GM19238 (cell line): ENCODE measurements around the gene CYP2A13.
"Not testable (repeated sequence)": the region's sequence is repeated elsewhere in the genome, so short reads cannot be mapped to it uniquely, and the experiment has no call there.

ENCODE experiments used
- DNase-seq: peaks from one replicate; pipeline ENCODE4 v3.0.0; 2011; ENCODE audit warnings: low spot score; ENCODE audit not compliant: insufficient read length

The CYP2A13 gene, protein sequence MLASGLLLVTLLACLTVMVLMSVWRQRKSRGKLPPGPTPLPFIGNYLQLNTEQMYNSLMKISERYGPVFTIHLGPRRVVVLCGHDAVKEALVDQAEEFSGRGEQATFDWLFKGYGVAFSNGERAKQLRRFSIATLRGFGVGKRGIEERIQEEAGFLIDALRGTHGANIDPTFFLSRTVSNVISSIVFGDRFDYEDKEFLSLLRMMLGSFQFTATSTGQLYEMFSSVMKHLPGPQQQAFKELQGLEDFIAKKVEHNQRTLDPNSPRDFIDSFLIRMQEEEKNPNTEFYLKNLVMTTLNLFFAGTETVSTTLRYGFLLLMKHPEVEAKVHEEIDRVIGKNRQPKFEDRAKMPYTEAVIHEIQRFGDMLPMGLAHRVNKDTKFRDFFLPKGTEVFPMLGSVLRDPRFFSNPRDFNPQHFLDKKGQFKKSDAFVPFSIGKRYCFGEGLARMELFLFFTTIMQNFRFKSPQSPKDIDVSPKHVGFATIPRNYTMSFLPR

DNA sequence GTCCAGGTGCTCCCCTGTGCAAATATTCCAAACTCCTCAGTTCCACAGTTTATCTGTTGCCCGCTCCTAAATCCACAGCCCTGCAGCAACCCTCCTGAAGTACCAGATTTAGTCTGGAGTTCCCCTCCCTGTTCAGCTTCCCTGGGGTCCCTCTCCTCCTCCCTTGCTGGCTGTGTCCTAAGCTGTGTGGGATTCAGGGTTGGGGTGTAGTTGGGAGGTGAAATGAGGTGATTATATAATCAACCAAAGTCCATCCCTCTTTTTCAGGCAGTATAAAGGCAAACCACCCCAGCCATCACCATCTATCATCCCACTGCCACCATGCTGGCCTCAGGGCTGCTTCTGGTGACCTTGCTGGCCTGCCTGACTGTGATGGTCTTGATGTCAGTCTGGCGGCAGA is at the start of gene CYP2A13:
CYP2A13 (plus strand) TSS at position 301 of the 400 bp plus-strand sequence; CDS start at position 322, 21 bp downstream.
- no peak for DNase-seq

DNA sequence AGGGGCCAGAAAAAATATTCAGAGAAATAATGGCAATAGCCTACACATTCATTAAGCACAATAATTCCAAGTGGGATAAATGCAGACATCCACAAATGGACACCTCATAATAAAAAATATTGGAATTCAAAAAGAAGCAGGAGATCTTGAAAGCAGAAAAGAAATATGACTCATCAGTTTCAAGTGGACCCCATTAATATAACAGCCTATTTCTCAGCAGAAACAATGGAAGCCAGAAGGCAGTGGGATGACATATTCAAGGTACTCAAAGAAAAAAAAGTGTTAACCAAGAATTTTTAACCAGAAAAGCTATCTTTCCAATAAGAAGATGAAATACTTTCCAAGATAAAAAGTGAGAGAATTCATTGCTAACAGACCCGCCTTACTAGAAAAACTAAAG is 48.4 kb upstream of the CYP2A13 start:
- no peak for DNase-seq

DNA sequence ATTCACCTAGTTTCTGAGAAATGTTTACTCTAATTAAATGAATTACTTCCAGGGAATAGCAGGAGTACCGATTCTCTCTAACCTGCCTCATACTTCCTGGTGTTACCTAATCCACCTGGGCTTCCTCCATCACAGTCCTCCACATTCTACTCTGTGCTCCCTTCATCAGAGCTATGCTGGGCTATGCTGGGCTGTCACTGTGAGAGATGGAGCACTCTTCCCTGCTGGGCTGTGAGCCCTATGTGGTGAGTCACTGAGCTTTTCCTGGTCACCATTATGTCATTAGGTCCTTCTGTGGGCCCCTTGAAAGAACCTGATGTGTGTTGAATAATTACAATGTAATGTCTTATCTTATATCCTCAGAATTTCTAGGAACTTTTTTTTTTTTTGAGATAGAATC is 43.2 kb upstream of the CYP2A13 start:
- not testable (repeated sequence) for DNase-seq

DNA sequence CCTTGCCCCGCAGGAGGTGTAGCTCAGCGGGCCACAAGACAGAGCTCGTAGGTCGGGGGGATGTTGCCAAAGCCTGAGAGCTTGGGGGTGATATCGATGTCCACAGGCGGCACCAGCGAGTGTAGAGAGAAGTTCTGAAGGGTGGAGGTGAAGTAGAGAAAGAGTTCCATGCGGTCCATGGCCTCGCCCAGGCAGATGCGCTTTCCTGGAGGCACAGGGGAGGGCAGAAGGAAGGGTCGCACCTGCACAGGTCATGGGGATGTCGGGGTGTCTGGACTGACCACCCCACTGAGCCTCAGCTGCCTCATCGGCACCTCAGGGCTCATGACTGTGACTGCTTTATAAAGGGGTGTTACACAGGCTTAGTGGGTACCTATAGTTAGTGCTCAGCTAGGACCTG is 37.8 kb upstream of the CYP2A13 start:
- no peak for DNase-seq

DNA sequence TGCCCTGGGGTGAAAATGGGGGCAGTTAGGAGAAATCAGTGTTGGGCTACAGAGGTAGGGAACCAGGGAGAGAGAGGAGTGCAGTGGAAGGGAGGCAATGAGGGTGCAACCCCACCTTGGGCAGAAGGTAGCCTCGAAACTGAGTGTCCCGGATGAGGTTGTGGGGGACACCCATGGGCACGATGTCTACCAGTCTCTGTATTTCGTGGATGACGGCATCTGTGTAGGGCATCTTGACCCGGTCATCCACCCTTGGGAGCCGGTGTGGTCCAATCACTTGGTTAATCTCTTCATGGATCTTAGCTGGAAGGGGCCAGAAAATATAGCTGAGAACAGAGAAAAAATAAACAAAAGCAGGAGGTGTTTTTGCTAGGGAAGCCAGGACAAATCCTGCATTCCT is 36.1 kb upstream of the CYP2A13 start:
- not testable (repeated sequence) for DNase-seq

DNA sequence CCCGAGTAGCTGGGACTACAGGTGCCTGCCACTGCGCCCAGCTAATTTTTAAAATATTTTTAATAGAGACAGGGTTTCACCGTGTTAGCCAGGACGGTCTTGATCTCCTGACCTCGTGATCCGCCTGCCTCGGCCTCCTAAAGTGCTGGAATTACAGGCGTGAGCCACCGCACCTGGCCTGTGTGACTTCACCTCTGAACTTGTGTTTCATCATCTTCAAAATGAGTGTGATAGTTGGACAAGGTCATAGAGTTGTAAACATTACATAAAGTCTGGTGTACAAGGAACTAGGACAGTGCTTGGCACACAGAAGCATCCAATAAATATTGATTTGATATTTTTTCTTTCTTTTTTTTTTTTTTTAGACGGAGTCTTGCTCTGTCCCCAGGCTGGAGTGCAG is 34.9 kb upstream of the CYP2A13 start:
- DNase-seq: not testable (repeated sequence)

DNA sequence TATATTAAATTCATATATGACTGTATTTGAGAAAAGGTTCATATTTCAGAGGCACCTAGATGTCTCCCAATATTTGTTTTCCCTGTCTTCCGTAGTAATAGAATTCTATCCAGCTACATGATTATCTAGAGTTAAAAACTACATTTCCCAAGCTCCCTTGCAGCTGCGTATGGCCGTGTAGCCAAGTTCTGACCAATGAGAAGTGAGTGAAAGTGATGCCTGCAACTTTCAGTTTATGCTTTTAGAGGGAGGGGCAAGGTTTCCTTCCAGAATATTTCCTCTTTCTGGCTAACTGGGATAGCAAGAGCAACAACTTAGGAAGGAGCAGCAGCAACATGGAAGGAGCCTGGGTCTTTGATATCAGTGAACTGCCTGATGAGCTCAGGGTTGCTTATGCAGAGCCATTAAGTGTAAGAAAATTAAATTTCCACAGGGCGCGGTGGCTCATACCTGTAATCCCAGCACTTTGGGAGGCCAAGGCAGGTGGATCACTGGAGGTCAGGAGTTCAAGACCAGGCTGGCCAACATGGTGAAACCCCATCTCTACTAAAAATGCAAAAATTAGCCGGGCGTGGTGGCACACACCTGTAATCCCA is 23.2 kb upstream of the CYP2A13 start:
- peak; percentile 7 for DNase-seq

DNA sequence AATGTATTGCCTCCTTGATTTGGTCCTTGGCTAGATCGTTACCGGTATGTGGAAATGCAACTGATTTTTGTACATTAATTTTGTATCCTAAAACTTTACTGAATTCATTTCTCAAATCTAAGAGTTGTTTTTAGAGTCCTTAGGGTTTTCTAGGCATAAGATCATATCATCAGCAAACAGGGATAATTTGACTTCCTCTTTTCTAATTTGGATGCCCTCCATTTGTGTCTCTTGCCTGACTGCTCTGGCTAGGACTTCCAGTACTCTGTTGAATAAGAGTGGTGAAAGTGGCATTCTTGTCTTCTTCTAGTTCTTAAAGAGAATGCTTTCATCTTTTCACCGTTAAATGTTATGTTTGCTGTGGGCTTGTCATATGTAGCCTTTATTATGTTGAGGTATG is 12.0 kb upstream of the CYP2A13 start:
- DNase-seq: no peak

DNA sequence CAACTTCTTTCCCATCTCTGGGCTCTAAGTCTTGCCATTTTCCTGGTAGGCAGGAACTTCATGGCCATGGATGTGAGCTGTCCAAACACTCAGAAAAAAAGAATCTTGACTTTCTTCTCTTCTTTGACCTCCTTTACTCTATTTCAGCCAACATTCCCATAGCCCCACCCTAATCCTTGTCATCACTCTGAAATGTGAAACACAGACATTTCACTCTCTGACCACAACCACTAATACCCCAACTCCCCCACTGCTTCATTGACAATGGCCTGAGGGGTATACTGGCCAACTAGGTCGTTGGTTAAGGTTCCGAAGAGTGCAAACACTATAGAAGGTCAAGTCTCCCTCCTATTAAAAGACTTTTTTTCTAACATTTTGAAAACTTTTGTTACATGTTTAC is 4.7 kb upstream of the CYP2A13 start:
- no peak for DNase-seq

DNA sequence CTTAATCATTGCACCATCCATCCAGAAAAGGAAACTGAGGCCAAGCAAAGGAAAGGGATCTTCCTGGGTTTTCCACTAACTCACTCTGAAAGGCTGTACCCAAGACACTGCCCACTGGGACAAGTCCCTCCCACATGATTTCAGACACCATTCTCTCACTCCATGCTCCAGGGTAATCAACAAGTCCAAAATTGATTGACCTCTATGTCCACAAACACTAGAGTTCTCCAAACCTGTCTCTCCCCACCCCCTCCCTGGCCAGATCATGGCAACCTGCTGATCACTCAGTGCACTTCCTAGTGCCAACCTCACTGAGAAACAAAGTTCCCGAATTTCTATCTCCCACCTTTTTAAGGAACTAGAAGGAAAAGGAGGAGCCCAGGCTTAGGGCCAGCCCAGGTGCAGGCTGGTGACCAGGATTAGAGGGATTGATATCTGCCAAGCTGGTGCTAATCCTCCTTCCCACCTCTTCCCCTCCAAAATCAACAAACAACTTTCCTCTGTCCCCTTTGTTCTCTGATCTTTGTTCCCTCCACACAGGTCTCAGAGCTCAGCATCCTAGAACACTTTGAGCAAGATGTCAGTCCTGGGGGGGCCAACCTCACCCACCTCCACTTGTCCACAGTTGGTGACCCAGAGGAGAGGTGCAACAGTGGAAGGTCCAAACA is 2.4 kb upstream of the CYP2A13 start:
- no peak for DNase-seq

DNA sequence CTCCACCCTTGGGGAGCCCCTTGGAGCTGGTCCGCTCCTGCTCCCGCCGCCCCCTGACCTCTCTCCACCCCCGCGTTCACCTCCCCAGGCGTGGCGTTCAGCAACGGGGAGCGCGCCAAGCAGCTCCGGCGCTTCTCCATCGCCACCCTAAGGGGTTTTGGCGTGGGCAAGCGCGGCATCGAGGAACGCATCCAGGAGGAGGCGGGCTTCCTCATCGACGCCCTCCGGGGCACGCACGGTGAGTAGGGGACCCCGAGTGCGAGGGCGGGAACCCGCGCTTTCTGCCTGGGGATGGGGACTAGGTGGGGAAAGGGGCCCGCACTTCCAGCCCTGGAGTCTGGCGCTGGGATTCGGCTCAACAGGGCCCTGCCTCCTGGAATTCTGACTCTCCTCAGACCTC is 1.7 kb downstream of the CYP2A13 start:
- no peak for DNase-seq

DNA sequence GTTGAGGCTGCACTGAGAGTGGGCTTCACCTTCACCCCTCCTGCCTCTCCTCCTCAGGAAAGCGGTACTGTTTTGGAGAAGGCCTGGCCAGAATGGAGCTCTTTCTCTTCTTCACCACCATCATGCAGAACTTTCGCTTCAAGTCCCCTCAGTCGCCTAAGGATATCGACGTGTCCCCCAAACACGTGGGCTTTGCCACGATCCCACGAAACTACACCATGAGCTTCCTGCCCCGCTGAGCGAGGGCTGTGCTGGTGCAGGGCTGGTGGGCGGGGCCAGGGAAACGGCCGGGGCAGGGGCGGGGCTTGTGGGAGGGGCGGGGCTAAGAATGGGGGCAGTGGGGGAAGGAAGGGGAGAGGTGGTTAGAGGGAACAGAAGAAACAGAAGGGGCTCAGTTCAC is 7.5 kb downstream of the CYP2A13 start:
- no peak for DNase-seq

DNA sequence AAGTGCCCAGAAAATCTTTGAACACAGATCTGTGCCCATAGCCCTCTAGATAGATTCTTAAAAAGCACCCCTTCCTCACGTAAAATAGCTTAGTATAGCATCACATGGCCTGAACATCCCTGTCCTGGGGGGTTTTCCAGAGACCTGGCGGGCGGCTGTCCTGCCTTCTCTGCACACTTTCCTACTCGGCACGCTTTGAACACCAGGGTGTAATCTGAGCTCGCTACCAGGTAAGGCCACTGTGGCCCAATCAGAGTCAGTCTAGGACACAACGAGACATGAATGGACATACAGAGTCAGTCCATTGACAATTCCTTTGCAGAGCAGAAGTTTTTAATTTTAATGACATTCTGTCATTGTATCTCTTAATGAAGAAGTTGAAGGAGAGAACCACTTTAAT is 8.1 kb downstream of the CYP2A13 start:
- no peak for DNase-seq

DNA sequence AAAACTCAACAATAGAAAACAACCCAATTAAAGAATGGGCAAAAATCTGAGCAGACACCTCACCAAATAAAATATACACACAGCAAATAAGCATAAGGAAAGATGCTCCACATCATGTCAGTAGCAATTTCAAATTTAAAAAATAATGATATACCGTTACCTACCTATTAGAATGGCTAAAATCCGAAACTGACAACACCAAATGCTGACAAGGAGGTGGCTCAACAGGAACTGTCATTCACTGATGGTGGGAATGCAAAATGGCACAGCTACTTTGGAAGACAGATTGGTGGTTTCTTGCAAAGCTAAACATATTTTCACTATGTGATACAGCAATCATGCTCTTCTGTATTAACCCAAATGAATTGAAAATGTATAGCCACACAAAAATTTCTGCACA is 9.1 kb downstream of the CYP2A13 start:
- no peak for DNase-seq

DNA sequence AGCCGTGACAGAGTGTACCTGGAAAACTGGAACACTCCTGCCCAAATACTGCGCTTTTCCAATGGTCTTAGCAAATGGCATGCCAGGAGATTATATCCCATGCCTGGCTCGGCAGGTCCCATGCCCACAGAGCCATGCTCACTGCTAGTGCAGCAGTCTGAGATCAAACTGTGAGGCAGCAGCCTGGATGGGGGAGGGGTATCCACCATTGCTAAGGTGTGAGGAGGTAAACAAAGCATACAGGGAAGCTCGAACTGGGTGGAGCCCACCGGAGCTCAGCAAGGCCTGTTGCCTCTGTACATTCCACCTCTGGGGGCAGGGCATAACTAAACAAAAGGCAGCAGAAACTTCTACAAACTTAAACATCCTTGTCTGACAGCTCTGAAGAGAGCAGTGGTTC is 10.5 kb downstream of the CYP2A13 start:
- DNase-seq: no peak

DNA sequence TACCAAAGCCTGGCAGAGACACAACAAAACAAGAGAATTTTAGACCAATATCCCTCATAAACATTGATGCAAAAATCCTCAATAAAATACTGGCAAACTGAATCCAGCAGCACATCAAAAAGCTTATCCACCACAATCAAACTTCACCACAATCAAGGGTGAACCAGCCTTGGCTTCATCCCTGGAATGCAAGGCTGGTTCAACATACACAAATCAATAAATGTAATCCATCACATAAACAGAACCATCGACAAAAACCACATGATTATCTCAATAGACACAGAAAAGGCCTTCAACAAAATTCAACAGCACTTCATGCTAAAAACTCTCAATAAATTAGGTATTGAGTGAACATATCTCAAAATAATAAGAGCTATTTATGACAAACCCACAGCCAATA is 14.0 kb downstream of the CYP2A13 start:
- DNase-seq: not testable (repeated sequence)

DNA sequence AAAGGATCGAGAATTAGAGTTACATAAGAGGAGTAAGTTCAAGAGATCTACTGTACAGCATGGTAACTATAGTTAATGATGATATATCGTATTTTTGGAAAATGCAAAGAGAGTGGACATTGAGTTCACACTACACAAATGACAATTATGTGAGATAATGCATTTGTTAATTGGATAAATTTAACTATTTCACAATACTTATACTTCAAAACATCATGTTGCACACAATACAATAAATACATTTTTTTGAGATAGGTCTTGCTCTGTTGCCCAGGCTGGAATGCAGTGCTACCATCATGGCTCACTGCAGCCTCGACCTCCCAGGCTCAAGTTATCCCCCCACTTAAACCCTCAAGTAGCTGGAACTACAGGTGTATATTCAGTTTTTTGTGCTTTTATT is 17.9 kb downstream of the CYP2A13 start:
- DNase-seq: no peak

DNA sequence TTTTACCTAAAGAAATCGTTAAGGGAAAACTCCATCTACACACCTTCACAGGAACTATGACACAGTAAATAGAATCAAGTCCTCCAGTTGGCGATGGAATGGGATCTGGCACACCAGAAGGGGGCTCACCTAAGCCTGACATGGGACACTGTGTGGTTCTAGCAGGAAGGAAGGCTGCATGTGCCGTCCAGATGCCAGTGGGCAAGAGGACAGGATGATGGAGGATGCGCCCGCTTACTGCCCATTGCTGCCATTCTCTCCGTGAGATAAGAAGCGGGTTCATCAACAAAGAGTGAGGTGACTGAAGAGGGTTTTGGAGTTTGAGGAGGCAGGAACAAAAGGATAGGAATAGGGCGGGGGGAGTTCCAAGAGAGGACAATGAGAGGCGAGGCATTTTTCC is 23.0 kb downstream of the CYP2A13 start:
- DNase-seq: no peak

DNA sequence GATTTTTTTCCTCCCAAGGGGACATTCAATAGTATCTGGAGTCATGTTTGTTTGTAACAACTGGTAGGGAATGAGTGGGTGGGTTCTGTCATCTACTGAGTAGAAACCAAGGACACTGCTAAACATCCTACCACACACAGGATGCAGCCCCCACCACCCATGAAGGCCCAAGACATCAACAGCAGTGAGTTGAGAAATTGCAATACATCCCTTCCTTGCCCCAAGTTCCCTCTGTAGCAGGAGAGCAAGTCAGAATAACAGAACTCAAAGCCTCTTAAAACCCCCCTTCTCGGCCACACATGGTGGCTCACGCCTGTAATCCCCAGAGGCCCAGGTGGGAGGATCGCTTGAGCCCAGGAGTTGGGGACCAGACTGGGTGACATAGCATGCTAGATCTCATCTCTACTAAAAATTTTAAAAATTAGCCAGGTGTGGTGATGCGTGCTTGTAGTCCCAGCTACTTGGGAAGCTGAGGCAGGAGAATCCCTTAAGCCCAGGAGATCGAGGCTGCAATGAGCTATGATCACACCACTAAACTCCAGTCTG is 23.6 kb downstream of the CYP2A13 start:
- no peak for DNase-seq

DNA sequence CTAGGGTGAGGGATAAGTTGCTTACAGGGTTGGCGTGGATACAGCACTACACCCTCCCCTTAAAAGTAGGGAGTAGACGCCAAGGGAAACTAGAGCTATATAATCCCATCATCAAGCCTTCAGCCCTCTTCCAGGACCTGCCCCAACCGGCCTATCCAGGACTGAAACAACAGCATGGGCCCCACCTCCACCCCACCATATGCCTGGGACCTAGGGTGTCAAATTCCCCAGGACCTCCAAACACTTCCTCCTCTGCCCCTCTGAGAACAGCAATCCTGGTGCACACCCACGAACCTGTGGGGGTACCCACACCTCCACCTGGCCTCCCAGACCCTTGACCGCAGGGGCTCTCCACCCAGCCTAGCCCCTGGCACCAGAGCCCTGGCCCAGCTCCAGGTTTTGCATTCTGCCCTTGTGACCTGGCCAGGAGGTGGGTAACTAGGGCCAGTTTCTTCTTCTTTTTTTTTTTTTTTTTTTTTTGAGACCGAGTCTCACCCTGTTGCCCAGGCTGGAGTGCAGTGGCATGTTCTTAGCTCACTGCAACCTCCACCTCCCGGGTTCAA is 24.6 kb downstream of the CYP2A13 start:
- no peak for DNase-seq

DNA sequence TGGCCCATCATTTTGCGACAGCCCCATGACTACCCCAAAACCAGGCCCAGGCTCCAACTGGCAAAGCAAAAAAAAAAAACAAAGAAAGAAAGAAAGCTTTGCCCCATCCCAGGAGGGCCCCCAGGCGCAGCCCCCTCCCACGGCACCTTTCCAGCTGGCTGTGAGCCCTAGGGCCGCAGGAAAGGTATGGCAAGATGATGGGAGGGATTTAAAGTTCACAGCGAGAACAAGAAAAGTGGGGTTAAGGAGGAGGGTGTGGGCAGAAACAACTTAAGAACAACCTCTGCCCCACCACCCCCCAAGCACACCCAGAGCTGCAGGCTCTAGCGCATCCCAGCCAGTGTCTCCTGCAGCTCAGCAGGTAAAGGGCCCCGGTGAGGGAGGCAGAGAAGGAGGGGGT is 25.9 kb downstream of the CYP2A13 start, which contains the start of gene CYP2F1:
CYP2F1 (plus strand) TSS at position 301 of the 400 bp plus-strand sequence. CDS start 1,757 bp downstream, outside the sequence.
- DNase-seq: no peak

DNA sequence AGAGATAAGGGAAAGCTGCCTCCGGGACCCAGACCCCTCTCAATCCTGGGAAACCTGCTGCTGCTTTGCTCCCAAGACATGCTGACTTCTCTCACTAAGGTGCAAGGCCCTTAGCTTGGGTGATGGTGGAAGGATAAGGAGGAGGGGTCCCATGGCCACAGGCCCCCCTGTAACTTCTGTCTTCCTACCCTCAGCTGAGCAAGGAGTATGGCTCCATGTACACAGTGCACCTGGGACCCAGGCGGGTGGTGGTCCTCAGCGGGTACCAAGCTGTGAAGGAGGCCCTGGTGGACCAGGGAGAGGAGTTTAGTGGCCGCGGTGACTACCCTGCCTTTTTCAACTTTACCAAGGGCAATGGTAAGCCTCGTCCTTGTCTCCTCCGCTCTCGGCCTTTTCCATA is 28.0 kb downstream of the CYP2A13 start:
- no peak for DNase-seq
